ENCODE data around the gene GRK6. TPM values are rescaled to one million over a fixed set of nuclear protein-coding genes. Genes with fewer than 3 reads are reported as not detected.

The GRK6 gene
- total RNA-seq, 1 donor from 2014 or later, result 28.7 TPM

DNA sequence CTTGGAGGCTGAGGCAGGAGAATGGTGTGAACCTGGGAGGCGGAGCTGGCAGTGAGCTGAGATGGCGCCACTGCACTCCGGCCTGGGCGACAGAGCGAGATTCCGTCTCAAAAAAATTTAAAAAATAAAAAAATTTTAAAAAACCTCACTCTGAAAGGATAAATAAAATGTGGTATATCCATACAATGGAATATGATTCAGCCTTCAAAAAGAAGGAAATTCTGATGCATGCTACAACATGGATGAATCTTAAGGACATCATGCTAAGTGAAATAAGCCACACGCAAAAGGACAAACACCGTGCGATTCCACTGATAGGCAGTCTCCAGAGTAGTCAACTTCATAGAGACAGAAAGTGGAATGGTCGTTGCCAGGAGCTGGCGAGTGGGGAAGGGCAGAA lies 38.6 kb downstream of the GRK6 start:
- no peak for TF ChIP-seq POLR2AphosphoS5 (IDR thresholded peaks at IDR 0.05; ENCODE audit: insufficient read depth in 1 of 2, low read depth in 1 of 2)
- TF ChIP-seq POLR2A (IDR thresholded peaks at IDR 0.05), result no peak
- TF ChIP-seq, protein P1, sequence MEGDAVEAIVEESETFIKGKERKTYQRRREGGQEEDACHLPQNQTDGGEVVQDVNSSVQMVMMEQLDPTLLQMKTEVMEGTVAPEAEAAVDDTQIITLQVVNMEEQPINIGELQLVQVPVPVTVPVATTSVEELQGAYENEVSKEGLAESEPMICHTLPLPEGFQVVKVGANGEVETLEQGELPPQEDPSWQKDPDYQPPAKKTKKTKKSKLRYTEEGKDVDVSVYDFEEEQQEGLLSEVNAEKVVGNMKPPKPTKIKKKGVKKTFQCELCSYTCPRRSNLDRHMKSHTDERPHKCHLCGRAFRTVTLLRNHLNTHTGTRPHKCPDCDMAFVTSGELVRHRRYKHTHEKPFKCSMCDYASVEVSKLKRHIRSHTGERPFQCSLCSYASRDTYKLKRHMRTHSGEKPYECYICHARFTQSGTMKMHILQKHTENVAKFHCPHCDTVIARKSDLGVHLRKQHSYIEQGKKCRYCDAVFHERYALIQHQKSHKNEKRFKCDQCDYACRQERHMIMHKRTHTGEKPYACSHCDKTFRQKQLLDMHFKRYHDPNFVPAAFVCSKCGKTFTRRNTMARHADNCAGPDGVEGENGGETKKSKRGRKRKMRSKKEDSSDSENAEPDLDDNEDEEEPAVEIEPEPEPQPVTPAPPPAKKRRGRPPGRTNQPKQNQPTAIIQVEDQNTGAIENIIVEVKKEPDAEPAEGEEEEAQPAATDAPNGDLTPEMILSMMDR (IDR thresholded peaks at IDR 0.05), result no peak
- H3K4me3 ChIP-seq, result no peak overlapping the region
- H3K4me1 ChIP-seq, result peaks cover 15% of the 10 kb centered on the region
- no peaks in the 10 kb centered on the region for H3K27me3 ChIP-seq
- no peak overlapping the region for H3K27ac ChIP-seq
- peaks cover 0 to 29% of the 10 kb centered on the region in 2 donors for H3K36me3 ChIP-seq
- H3K9me3 ChIP-seq, result no peaks in the 10 kb centered on the region
- intact Hi-C loops (cut with DNase I), result no loop called here
- DNase-seq (ENCODE audit: extremely low spot score in 2 of 2), result no peak

GRCh38 chr5:177466861-177467260 lies 40.4 kb downstream of the GRK6 start:
- Histone ChIP-seq H3K27me3 (no peaks in the 10 kb centered on the region), H3K27ac (no peak overlapping the region), H3K4me1 (peaks cover 33% of the 10 kb centered on the region), H3K36me3 (peaks cover 0 to 24% of the 10 kb centered on the region in 2 donors), H3K9me3 (no peaks in the 10 kb centered on the region), H3K4me3 (no peak overlapping the region)
- TF ChIP-seq POLR2A (IDR thresholded peaks at IDR 0.05) (no peak), POLR2AphosphoS5 (IDR thresholded peaks at IDR 0.05; ENCODE audit: insufficient read depth in 1 of 2, low read depth in 1 of 2) (no peak)
- TF ChIP-seq, protein P1 (IDR thresholded peaks at IDR 0.05), result no peak
- intact Hi-C loops (cut with DNase I), result no loop called here
- no peak for DNase-seq (ENCODE audit: extremely low spot score in 2 of 2)

GRCh38 chr5:177467436-177467835 lies 41.0 kb downstream of the GRK6 start:
- Histone ChIP-seq H3K4me1 (peaks cover 39% of the 10 kb centered on the region), H3K36me3 (peaks cover 0 to 24% of the 10 kb centered on the region in 2 donors), H3K9me3 (no peaks in the 10 kb centered on the region), H3K27ac (no peak overlapping the region), H3K27me3 (no peaks in the 10 kb centered on the region), H3K4me3 (no peak overlapping the region)
- intact Hi-C loops (cut with DNase I), result no loop called here
- no peak for DNase-seq (ENCODE audit: extremely low spot score in 2 of 2)
- TF ChIP-seq POLR2AphosphoS5 (IDR thresholded peaks at IDR 0.05; ENCODE audit: insufficient read depth in 1 of 2, low read depth in 1 of 2) (no peak), POLR2A (IDR thresholded peaks at IDR 0.05) (no peak)
- TF ChIP-seq, protein P1 (IDR thresholded peaks at IDR 0.05), result no peak

DNA sequence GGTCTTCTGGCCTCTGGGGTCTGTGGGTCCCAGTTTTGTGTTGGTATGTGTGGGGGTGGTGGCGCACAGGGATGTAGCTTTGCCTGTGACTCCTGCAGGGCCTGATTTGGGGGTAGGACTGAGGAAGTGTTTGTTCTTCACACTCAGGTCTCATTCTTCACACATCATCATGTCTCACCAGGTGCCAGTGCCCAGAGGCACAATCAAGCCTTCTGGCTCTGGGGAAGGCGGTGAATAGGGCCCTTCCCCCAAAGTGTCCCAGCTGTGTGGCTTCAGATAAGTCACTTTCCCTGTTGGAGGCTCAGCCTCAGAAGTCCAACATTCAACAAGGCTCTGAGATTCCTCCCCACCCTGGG lies 41.8 kb downstream of the GRK6 start:
- no peak for DNase-seq (ENCODE audit: extremely low spot score in 2 of 2)
- no peak overlapping the region for H3K27ac ChIP-seq
- H3K36me3 ChIP-seq, result peaks cover 0 to 24% of the 10 kb centered on the region in 2 donors
- TF ChIP-seq POLR2AphosphoS5 (IDR thresholded peaks at IDR 0.05; ENCODE audit: insufficient read depth in 1 of 2, low read depth in 1 of 2) (no peak), POLR2A (IDR thresholded peaks at IDR 0.05) (no peak)
- TF ChIP-seq, protein P1 (IDR thresholded peaks at IDR 0.05), result no peak
- H3K4me1 ChIP-seq, result peaks cover 42% of the 10 kb centered on the region
- no peaks in the 10 kb centered on the region for H3K27me3 ChIP-seq
- no peaks in the 10 kb centered on the region for H3K9me3 ChIP-seq
- intact Hi-C loops (cut with DNase I), result no loop called here
- H3K4me3 ChIP-seq, result no peak overlapping the region

DNA sequence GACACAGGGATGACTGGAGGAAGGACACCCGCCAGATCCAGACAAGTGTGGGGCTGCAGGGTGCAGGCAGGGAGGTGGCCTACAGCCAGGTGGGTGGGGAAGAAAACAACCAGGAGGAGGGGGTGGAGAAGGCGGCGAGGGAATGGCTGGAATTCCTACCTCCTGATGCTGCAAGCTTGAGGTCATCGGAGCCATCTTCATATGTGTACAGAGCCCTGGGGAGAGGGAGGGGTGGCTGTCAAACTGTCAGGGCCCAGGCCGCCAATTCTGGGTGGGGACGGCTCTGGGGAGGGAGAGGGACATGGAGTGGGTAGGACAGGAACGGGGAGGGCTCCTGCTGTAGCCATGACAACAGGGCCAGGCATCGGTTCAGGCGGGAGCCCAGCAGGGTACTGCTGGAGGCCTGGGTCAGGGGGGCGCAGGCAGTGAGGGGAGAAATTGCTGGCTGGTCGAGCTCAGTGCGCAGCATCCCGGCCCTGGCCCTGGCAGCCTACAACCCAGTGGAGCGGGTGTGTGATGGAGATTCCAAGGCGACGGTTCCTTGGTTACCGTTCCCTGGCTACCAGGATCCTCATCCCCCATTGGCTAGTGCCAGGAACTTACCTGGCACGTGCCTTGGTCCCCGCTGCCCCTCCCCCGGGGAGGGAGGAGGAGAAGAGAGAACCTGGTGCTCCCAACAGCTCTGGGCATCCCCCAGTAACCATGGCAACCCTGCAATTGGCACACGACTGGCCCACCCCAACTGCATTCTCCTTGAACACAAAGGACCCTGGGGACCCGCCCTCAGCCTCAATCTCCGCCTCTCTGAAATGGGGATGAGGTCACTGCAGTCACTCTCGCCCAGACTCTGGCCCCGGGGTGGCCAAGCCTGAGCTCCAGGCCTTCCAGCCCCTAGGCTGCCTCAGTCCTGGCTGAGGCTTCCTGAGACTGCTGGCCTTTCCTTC lies 42.5 kb downstream of the GRK6 start:
- Histone ChIP-seq H3K4me1 (peaks cover 44% of the 10 kb centered on the region), H3K36me3 (peaks cover 0 to 24% of the 10 kb centered on the region in 2 donors), H3K27me3 (no peaks in the 10 kb centered on the region), H3K9me3 (no peaks in the 10 kb centered on the region), H3K4me3 (no peak overlapping the region), H3K27ac (peak overlapping the region; percentile 66)
- no peak for DNase-seq (ENCODE audit: extremely low spot score in 2 of 2)
- intact Hi-C loops (cut with DNase I), result no loop called here
- TF ChIP-seq, protein P1 (IDR thresholded peaks at IDR 0.05), result no peak
- no peak for TF ChIP-seq POLR2AphosphoS5 (IDR thresholded peaks at IDR 0.05; ENCODE audit: insufficient read depth in 1 of 2, low read depth in 1 of 2)
- no peak for TF ChIP-seq POLR2A (IDR thresholded peaks at IDR 0.05)

All from vagina (tissue), 2 donors.